Measurements from ENCODE around the gene LPCAT3.

DNA sequence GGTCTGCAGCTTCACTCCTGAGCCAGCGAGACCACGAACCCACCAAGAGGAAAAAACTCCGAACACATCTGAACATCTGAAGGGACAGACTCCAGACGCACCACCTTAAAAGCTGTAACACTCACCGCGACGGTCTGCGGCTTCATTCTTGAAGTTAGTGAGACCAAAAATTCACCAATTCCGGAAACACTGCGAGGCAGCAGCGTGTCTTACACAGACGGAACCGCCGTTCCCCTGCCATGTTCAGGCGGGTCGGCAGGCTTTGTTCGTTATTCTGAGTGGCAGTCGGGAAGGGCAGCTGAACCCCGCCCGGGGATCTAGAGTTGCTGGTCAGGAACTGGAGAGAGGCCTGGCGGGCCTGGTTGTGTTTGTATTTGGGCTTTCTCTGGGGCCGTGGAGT, 20.3 kb upstream of the LPCAT3 start:
- TF ChIP-seq CTCF (IDR thresholded peaks at IDR 0.05) = no peak
- no peak for TF ChIP-seq ZFX (IDR thresholded peaks at IDR 0.05; ENCODE audit: borderline replicate concordance)
